GM18951 (cell line): ENCODE measurements around the gene TIMM13.
"Not testable (repeated sequence)": the region's sequence is repeated elsewhere in the genome, so short reads cannot be mapped to it uniquely, and the experiment has no call there.

Source experiments
- POLR2A ChIP-seq: IDR thresholded peaks from 4 replicates; pipeline ENCODE4 v1.6.1; 2011; ENCODE audit warnings: mild to moderate bottlenecking; ENCODE audit not compliant: insufficient read length, insufficient read depth; ENCODE audit errors: extremely low read depth
- in situ Hi-C: fragments of 300-500 bp; cut with MboI; formaldehyde crosslinking; loops from one replicate; pipeline ENCODE4 v1.12.0; 2022; ENCODE audit warnings: low sequenced_read_pairs, mixed read lengths, inconsistent platforms; ENCODE audit not compliant: unreplicated experiment

TIMM13 gene

DNA sequence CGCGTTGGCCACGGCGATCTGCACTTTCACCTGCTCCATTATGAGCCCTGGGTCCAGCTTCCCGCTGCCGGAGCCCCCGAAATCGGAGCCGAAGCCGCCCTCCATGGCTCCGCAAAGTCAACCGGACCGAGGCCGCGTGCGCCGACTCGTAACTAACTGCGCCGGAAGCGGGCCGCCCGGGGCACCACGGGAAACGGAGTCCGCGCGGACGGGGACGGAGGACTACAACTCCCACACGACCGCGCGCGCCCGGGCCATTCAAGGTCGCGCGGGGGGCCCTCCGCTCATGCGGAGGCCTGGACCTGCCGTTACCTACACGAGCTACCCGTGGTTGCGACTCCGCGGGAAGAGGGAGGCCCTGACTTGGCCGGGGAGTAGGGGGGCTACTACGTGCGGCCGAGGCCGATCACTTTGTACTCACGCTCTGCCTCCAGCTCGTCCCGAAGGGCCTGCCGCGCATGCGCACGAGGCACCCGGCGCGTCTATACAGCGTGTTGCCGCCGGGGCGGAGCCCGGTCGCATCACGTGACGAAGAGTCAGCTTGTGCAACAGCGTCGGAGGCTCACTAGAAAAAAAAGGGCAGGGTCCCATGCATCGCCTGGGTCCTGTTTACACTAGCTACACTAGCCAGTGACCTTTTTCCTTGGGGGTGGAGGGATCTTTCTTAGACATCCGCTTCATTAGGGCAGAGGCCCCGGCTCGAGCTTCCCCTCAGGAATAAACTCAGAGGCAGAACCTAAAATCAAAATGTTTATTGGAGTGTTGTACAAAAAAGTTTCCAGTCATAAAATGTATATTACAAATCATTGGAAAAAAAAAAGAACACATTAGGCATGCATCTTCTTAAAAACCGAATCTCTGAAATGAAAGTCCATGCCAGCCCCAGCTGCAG is at the start of gene TIMM13:
Gene TIMM13, minus strand, starts transcription at position 158 of the 892 bp plus-strand sequence. Its CDS starts 53 bp downstream, at position 105.
- in situ Hi-C loops = no loop called here

DNA sequence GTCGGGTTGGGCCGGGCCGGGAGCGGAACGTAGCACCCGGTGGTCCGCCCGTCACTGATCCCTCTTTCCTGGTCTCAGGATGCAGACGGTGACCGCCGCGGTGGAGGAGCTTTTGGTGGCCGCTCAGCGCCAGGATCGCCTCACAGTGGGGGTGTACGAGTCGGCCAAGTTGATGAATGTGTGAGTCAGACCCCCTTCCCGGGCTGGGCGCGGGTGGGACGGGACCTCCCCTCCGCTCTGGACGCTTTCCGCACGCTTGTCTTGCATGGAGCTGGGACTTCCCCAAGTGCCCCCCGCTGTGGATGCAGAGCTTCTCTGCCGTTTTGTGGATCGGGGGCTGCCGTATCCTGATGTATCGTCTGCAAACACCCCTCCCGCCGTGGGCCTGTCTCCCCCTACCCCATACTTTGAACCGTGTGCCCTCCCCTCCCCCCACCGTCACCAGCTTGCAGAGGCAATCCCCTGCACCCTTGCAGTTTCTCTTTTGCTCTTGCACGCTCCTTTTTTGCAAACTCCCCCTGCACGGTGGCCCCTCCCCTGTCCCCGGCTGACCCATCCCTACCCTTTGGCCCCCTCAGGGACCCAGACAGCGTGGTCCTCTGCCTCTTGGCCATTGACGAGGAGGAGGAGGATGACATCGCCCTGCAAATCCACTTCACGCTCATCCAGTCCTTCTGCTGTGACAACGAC is 49.2 kb upstream of the TIMM13 start:
- no peak for TF ChIP-seq POLR2A
- in situ Hi-C loops = loop anchor here (5.0 kb wide), 1 partner anchor 136 kb away; no protein-coding TSS in a partner anchor

More for the DNA sequence above, at the start of gene TIMM13:
- TF ChIP-seq POLR2A = peak; percentile 78

DNA sequence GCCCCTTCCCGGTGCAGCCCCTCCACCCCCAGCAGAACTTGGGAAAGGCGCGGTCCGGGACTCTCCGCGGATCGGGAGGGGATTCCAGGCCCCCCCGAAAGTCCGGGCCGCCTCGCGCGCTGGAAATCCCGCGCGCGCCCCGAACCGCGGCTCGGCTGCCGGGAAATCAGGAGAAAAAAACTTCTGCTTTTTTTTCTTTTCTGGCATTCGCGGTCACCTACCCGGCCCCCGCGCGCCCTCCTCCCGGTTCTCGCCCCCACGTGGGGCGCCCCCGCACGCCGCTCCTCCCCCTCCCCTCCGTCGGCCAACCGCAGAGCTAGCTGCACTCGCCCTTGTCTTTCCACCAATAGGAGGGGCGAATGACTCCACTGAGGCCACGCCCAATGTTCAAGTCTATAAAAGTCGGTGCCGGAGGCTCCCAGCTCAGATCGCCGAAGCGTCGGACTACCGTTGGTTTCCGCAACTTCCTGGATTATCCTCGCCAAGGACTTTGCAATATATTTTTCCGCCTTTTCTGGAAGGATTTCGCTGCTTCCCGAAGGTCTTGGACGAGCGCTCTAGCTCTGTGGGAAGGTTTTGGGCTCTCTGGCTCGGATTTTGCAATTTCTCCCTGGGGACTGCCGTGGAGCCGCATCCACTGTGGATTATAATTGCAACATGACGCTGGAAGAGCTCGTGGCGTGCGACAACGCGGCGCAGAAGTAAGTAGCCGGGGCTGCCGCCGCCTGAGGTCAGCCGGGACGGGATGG is 48.5 kb upstream of the TIMM13 start, which contains the start of gene GADD45B:
Gene GADD45B, plus strand, starts transcription at position 426 of the 749 bp plus-strand sequence. Its CDS starts 232 bp downstream, at position 658.
- in situ Hi-C loops = loop anchor here (5.0 kb wide), 1 partner anchor 136 kb away; no protein-coding TSS in a partner anchor
- peak; percentile 100 for TF ChIP-seq POLR2A

DNA sequence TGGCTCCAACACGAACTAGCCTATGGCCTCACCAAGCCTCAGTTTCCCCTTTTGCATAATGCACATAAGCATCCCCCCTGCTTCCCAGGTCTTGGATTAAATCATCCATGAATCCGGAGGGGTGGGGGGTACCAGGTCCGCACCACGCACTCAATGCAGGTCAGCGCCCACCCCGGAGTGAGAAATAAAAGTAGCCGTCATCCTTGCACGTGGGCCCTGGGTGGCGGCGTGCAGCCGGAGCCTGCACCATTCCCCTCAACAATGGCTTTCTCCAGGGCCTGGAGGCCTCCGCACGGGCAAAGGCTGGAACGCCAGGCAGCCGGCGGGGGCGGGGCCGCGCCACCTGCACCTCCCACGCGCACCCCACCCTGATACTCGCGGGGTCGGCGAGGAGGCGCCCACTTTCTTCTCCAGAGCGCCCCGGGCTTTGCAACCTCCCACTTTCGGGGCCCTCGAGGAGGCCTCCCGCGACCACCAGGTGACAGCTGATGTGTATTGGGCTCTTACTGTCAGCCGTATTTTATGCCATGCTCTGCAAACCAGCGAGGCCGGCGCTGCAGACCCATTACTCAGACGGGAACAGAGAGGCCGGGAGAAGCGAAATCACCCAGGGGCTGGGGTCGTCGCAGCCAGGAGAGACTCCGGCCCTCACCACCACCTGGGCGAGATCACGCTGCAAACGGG is 47.8 kb upstream of the TIMM13 start:
- TF ChIP-seq POLR2A = no peak
- in situ Hi-C loops = loop anchor here (5.0 kb wide), 1 partner anchor 137 kb away; no protein-coding TSS in a partner anchor

DNA sequence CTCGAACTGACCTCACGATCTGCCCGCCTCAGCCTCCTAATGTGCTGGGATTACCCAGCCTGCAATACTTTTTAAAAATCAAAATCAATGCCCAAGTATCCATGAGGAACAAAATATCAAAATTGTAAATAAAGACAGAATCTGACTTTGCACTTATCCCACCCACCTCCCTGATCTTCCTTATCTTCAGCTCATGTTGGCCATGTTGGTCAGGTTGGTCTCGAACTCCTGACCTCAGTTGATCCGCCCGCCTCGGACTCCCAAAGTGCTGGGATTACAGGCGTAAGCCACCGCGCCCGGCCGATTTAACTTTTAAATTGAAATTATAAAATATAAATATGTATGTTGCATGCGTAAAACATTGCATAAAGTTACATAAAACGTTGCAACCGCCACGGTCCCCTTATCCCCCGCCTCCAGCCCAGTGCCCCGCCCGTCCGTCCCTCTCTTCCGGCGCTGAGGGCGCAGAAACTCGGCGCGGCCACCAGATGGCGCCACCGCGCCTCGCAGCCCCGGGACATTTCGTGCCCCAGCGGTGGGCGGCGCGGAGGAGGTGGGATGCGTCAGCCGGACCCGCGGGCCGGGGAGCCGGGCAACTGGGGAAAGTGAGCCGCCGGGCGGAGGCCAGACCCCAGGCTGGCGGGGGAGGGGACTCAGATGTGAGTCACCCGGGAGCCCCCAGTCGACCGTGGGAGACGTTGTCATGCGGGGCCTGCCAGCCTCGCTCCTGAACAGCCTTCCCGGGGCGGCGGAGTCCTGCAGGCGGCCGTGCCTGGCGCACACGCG is 47.0 kb upstream of the TIMM13 start:
- TF ChIP-seq POLR2A = no peak
- in situ Hi-C loops = loop anchor here (5.0 kb wide), 1 partner anchor 138 kb away; no protein-coding TSS in a partner anchor

DNA sequence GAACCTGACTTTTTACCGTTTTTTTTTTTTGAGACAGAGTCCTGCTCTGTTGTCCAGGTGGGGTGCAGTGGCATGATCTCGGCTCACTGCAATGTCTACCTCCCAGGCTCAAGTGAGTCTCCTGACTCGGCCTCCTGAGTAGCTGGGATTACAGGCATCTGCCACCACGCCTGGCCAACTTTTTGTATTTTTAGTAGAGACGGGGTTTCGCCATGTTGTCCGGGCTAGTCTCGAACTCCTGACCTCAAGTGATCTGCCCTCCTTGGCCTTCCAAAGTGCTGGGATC is 42.5 kb upstream of the TIMM13 start:
- in situ Hi-C loops = not testable (repeated sequence)

DNA sequence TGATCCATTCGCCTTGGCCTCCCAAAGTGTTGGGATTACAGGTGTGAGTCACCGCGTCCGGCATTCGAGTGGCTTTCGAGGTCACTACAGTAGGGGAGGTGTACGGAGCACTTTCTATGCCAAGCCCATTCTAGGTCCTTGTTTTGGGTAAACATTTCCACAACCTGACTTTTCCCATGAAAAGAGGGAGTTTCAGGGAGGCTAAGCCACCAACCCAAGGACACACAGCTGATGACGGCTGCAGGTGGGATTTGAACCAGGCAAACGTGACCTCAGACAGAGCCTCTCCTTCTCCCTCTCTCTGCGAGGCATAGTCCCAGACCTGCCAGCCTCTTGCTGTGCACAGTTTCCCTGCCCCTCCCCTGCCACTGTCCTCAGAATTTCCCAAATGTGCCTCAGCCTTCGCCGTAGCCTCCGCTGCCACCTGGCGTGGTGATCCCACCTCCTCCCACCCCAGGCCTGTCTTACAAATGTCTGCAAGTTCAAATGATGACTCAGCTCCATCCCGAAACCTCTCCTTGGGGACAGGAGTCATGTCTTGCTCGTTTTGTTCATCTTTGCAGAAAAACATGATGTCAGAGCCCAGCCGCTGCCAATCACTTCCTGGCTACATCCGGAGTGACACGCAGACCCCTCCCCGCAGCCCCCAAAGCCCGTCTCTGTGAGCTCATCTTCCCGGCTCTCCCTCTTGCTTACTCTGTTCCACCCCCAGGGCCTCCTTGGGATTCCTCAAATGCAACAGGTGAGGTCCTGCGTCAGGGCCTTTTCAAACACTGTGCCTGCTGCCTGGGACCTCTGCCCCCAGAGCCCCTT is 41.9 kb upstream of the TIMM13 start:
- no peak for TF ChIP-seq POLR2A
- in situ Hi-C loops = no loop called here

DNA sequence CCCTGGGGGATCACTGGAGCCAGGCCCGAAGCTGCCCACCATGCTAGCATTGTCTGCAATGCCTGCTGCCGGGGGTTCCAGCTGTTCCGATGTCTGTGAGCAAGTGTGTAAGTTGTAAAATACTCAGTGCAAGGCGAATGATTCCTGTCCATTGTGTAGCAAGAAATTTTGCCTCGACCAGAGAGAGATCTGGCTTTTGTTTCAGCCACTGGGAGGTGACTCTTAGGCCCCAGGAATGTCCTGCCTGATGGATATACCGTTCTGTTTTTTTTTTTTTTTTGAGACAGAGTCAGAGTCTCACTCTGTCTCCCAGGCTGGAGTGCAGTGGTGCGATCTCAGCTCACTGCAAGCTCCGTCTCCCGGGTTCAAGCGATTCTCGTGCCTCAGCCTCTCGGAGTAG is 41.2 kb upstream of the TIMM13 start:
- in situ Hi-C loops = no loop called here
- no peak for TF ChIP-seq POLR2A

DNA sequence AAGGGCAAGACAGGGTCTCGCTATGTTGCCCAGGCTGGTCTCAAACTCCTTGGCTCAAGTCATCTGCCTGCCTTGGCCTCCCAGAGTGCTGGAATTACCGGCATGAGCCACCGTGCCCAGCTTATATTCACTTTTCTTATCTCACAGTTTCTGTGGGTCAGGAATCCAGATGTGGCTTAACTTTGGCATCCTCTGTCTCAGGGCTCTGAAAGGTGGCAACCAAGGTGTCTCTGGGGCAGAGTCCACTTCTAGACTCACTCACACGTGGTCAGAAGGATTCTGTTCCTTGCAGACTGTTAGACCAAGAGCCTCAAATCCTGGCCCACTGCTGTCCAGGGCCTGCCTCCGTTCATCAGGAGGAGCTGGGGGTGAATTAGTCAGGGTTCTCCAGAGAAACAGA is 37.0 kb upstream of the TIMM13 start:
- in situ Hi-C loops = no loop called here
- no peak for TF ChIP-seq POLR2A

DNA sequence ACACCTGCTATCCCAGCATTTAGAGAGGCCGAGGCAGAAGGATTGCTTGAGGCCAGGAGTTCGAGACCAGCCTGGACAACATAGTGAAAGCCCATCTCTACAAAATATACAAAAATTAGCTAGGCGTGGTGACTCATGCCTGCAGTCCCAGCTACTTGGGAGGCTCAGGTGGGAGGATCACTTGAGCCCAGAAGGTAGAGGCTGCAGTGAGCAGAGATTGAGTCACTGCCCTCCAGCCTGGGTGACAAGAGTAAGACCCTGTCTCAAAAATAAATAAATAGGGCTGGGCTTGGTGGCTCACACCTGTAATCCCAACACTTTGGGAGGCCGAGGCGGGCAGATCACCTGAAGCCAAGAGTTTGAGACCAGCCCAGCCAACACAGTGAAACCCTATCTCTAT is 36.3 kb upstream of the TIMM13 start:
- in situ Hi-C loops = not testable (repeated sequence)

DNA sequence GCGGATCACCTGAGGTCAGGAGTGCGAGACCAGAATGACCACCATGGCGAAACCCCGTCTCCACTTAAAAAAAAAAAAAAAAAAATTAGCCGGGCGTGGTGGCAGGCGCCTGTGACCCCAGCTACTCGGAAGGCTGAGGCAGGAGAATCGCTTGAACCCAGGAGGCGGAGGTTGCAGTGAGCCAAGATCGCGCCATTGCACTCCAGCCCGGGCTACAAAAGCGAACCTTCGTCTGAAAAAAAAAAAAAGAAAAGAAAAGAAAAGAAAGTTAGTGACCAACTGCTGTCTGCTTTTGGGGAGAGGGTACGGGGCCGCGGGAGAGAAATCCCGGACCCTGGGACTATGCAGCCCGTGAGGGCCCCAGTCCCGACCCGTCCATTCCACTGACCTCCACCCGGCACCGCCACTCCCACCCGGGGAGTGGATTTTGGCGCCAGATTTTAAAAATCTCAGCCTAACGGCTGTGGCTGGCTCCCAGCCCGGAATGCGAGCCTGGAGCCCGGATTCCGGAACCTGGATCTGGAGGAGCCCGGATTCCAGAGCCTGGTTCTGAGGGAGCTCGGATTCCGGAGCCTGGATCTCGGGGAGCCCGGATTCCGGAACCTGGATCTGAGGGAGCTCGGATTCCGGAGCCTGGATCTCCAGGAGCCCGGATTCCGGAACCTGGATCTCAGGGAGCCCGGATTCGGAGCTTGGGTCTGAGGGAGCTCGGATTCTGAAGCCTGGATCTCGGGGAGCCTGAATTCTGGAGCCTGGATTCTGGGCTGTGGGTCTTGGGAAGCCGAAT is 35.4 kb upstream of the TIMM13 start:
- in situ Hi-C loops = no loop called here
- no peak for TF ChIP-seq POLR2A
